HFFc6 (cell line): ENCODE results near the gene ABHD3. TPM values are rescaled to one million over a fixed set of nuclear protein-coding genes. Genes with fewer than 3 reads are reported as not detected.

Experiments
- DNase-seq: peaks from one replicate; pipeline ENCODE4 v3.0.0-alpha.2; 2018
- H3K27ac Mint-ChIP-seq: 2 replicates; pipeline ENCODE4 v1.8.0; 2020; ENCODE audit warnings: mild to moderate bottlenecking, mixed read lengths
- H3K27me3 Mint-ChIP-seq: 2 replicates; pipeline ENCODE4 v1.8.0; 2021; ENCODE audit warnings: mild to moderate bottlenecking, moderate library complexity, mixed read lengths; ENCODE audit not compliant: insufficient read depth
- H3K36me3 Mint-ChIP-seq: 2 replicates; pipeline ENCODE4 v1.8.0; 2021; ENCODE audit warnings: low read depth, mixed read lengths
- H3K4me1 Mint-ChIP-seq: 2 replicates; pipeline ENCODE4 v1.8.0; 2020; ENCODE audit warnings: low read depth, mixed read lengths
- H3K4me3 Mint-ChIP-seq: 2 replicates; pipeline ENCODE4 v1.8.0; 2020; ENCODE audit warnings: mild to moderate bottlenecking, moderate library complexity, mixed read lengths
- H3K9me3 Mint-ChIP-seq: 2 replicates; pipeline ENCODE4 v1.8.0; 2020; ENCODE audit warnings: mild to moderate bottlenecking, mixed read lengths
- CTCF ChIP-seq: fragments of 200-600 bp; sonication (generic); IDR thresholded peaks from 2 replicates; pipeline ENCODE4 v1.5.0; 2021; ENCODE audit warnings: antibody characterized with exemption, mild to moderate bottlenecking
- microRNA-seq: library from miRNA; unstranded; fragments of <30 nt; microRNA quantifications from one replicate; pipeline ENCODE4, GENCODE V29; 2019
- total RNA-seq, 6 experiments: library from RNA; stranded (reverse); fragmentation: NEBNext Ultra II Directional; extraction: Animal tissue kit (Norgen Biotek cat#: 25700); gene quantifications; 2 replicates in 1 of 6; 3 replicates in 5 of 6; pipeline ENCODE4 v1.2.3, GENCODE V29; 2021

The ABHD3 gene
- total RNA-seq, 6 experiments from 2014 or later: 2.8 to 7.2 (median 4.7) TPM

- H3K4me3 Mint-ChIP-seq: no peak overlapping the region; the same call in 1 of the 2 replicates
- H3K9me3 Mint-ChIP-seq: no peaks in the 10 kb centered on the region
- no peaks in the 10 kb centered on the region for H3K27me3 Mint-ChIP-seq
- no peak for TF ChIP-seq CTCF
- no peaks in the 10 kb centered on the region for H3K36me3 Mint-ChIP-seq
- H3K4me1 Mint-ChIP-seq: peaks cover 8% of the 10 kb centered on the region; the same call in 1 of the 2 replicates
- H3K27ac Mint-ChIP-seq: no peak overlapping the region
- no peak for DNase-seq
These were observed 99.9 kb downstream of the ABHD3 start for GRCh38 chr18:21604671-21605070.

DNA sequence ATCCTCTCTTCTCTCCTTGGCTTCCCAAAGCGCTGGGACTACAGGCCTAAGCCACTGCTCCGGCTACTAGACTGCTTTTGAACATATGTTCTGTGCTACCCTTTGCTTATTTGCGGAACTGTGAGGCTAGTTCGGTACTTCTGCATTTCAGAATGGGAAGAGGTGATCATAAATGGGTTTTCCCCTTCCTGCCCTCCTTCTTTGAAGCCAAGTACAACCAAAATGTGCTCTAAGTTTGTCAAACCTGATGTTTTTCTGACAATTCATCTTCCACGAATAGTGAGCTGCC lies 102.3 kb downstream of the ABHD3 start:
- no peak for DNase-seq
- no peaks in the 10 kb centered on the region for H3K9me3 Mint-ChIP-seq
- no peaks in the 10 kb centered on the region for H3K36me3 Mint-ChIP-seq
- no peak overlapping the region for H3K4me3 Mint-ChIP-seq
- no peaks in the 10 kb centered on the region for H3K27me3 Mint-ChIP-seq
- TF ChIP-seq CTCF: no peak
- peaks cover 19% of the 10 kb centered on the region for H3K4me1 Mint-ChIP-seq
- H3K27ac Mint-ChIP-seq: no peak overlapping the region

Small RNA genes lying within 50 kb of the gene (microRNA-seq; reads per million reads assigned to microRNA genes)
- 2.3 reads per million for gene MIR320C1

Other genes with a start within 250 kb of the ABHD3 start
- 1 to 10 TPM; 5.8 to 7.7 (median 6.7) TPM for gene ESCO1, start 104.1 kb downstream of the ABHD3 start, total RNA-seq
- 10 to 100 TPM; 59.6 to 85.4 (median 73.9) TPM for gene SNRPD1, start 92.5 kb downstream of the ABHD3 start, total RNA-seq
- 10 to 100 TPM; 29.5 to 31.5 (median 30.5) TPM for gene MIB1, start 36.0 kb upstream of the ABHD3 start, total RNA-seq